GM18858 (cell line): ENCODE data around the gene SYNGR4.
A peak's percentile ranks its signal among the peaks of the same experiment; 100 is the strongest.

Experiments used
- ATAC-seq: cut with Tn5 transposase; IDR thresholded peaks from one replicate; pipeline ENCODE4 v1.9.1; 2021; ENCODE audit not compliant: unreplicated experiment

SYNGR4 gene

GRCh38 chr19:48341515-48342413 lies 22.4 kb upstream of the SYNGR4 start:
- ATAC-seq = no peak

GRCh38 chr19:48342414-48342738 lies 21.8 kb upstream of the SYNGR4 start:
- no peak for ATAC-seq

GRCh38 chr19:48342841-48343540 lies 21.2 kb upstream of the SYNGR4 start:
- no peak for ATAC-seq

- ATAC-seq = no peak
These were observed 19.3 kb upstream of the SYNGR4 start for GRCh38 chr19:48344892-48345291.

- no peak for ATAC-seq
These were observed 18.0 kb upstream of the SYNGR4 start for GRCh38 chr19:48346191-48346590.

GRCh38 chr19:48348045-48348444 lies 16.1 kb upstream of the SYNGR4 start:
- ATAC-seq = no peak

GRCh38 chr19:48348737-48349136 lies 15.4 kb upstream of the SYNGR4 start:
- ATAC-seq = no peak

- no peak for ATAC-seq
These were observed 13.3 kb upstream of the SYNGR4 start for GRCh38 chr19:48350856-48351255.

- no peak for ATAC-seq
These were observed 12.8 kb upstream of the SYNGR4 start for GRCh38 chr19:48351341-48351752.

- no peak for ATAC-seq
These were observed 10.5 kb upstream of the SYNGR4 start for GRCh38 chr19:48353677-48354076.

GRCh38 chr19:48354332-48354992 lies 9.7 kb upstream of the SYNGR4 start:
- ATAC-seq = no peak

- ATAC-seq = no peak
These were observed 8.7 kb upstream of the SYNGR4 start for GRCh38 chr19:48355365-48355954.

- no peak for ATAC-seq
These were observed 5.0 kb upstream of the SYNGR4 start for GRCh38 chr19:48359123-48359522.

GRCh38 chr19:48361912-48362311 lies 2.3 kb upstream of the SYNGR4 start:
- no peak for ATAC-seq

GRCh38 chr19:48362716-48363499 lies 1.3 kb upstream of the SYNGR4 start:
- ATAC-seq = peak; percentile 45

- ATAC-seq = peak; percentile 5
These were observed 712 bp upstream of the SYNGR4 start for GRCh38 chr19:48363500-48363809.

- ATAC-seq = no peak
These were observed 606 bp downstream of the SYNGR4 start for GRCh38 chr19:48364598-48365348.

- ATAC-seq = no peak
These were observed 1.4 kb downstream of the SYNGR4 start for GRCh38 chr19:48365602-48366001.

- ATAC-seq = no peak
These were observed 3.7 kb downstream of the SYNGR4 start for GRCh38 chr19:48367855-48368254.

- ATAC-seq = no peak
These were observed 4.8 kb downstream of the SYNGR4 start for GRCh38 chr19:48368936-48369335.
